Liver (tissue), 9 donors: ENCODE data around the gene WSCD2. TPM values are rescaled to one million over a fixed set of nuclear protein-coding genes. Genes with fewer than 3 reads are reported as not detected.
A peak's percentile ranks its signal among the peaks of the same experiment; 100 is the strongest.

ENCODE experiments used
- DNase-seq: peaks from one replicate; pipeline ENCODE4 v3.0.0-alpha.2; 2017; ENCODE audit warnings: low spot score
- H3K27ac ChIP-seq, 2 donors: one replicate each; pipeline ENCODE4 v1.7.0; 2013; ENCODE audit warnings: inconsistent platforms in 2 of 2, low read length in 2 of 2, control low read depth in 1 of 2, low read depth in 1 of 2, mild to moderate bottlenecking in 1 of 2
- H3K27me3 ChIP-seq, 4 donors: one replicate each; pipeline versions ENCODE4 v1.6.1 to v1.7.0; 2013; ENCODE audit warnings: low read length in 3 of 4, inconsistent platforms in 1 of 4, mild to moderate bottlenecking in 1 of 4, moderate library complexity in 1 of 4; ENCODE audit not compliant: control insufficient read depth in 4 of 4, insufficient read depth in 4 of 4
- H3K36me3 ChIP-seq, 4 donors: one replicate each; pipeline versions ENCODE4 v1.6.1 to v1.7.0; 2013; ENCODE audit warnings: low read length in 3 of 4, mild to moderate bottlenecking in 3 of 4, low read depth in 1 of 4, moderate library complexity in 1 of 4; ENCODE audit not compliant: control insufficient read depth in 4 of 4, insufficient read depth in 3 of 4
- H3K4me1 ChIP-seq, 4 donors: one replicate each; pipeline versions ENCODE4 v1.6.1 to v1.7.0; 2013; ENCODE audit warnings: low read length in 3 of 4, mild to moderate bottlenecking in 3 of 4, moderate library complexity in 1 of 4; ENCODE audit not compliant: control insufficient read depth in 4 of 4, insufficient read depth in 4 of 4
- H3K4me3 ChIP-seq, 3 donors: one replicate each; pipeline versions ENCODE4 v1.6.1 to v1.7.0; 2013; ENCODE audit warnings: low read length in 3 of 3, control low read depth in 1 of 3, low read depth in 1 of 3, mild to moderate bottlenecking in 1 of 3
- H3K9ac ChIP-seq, 2 donors: one replicate each; pipeline ENCODE4 v1.7.0; 2013; ENCODE audit warnings: low read length in 2 of 2, mild to moderate bottlenecking in 2 of 2, moderate library complexity in 2 of 2, control low read depth in 1 of 2, low read depth in 1 of 2
- H3K9me3 ChIP-seq, 4 donors: one replicate each; pipeline versions ENCODE4 v1.6.1 to v1.7.0; 2013; ENCODE audit warnings: low read length in 3 of 4; ENCODE audit not compliant: control insufficient read depth in 4 of 4
- GABPA ChIP-seq, 2 donors: IDR thresholded peaks in 1 of 2; conservative IDR thresholded peaks in 1 of 2; 2 replicates each; pipeline ENCODE4 v1.6.1; 2016; ENCODE audit warnings: antibody characterized with exemption in 2 of 2, mild to moderate bottlenecking in 1 of 2, moderate library complexity in 1 of 2
- HNF4A ChIP-seq, 2 donors: conservative IDR thresholded peaks; 2 replicates each; pipeline ENCODE4 v1.6.1; 2016; ENCODE audit warnings: antibody characterized with exemption in 2 of 2, mild to moderate bottlenecking in 2 of 2
- HNF4G ChIP-seq: IDR thresholded peaks from 2 replicates; pipeline ENCODE4 v1.6.1; 2016; ENCODE audit warnings: antibody characterized with exemption
- JUND ChIP-seq, 2 donors: IDR thresholded peaks; 2 replicates each; pipeline ENCODE4 v1.6.1; 2016; ENCODE audit warnings: antibody characterized with exemption in 2 of 2
- RAD21 ChIP-seq, 2 donors: IDR thresholded peaks; 2 replicates each; pipeline ENCODE4 v1.6.1; 2016; ENCODE audit warnings: antibody characterized with exemption in 2 of 2, mild to moderate bottlenecking in 2 of 2
- RXRA ChIP-seq, 2 donors: IDR thresholded peaks; 2 replicates each; pipeline ENCODE4 v1.6.1; 2017 to 2018; ENCODE audit warnings: antibody characterized with exemption in 2 of 2, mild to moderate bottlenecking in 1 of 2
- TAF1 ChIP-seq: conservative IDR thresholded peaks from 2 replicates; pipeline ENCODE4 v1.6.1; 2016; ENCODE audit warnings: antibody characterized with exemption, mild to moderate bottlenecking
- YY1 ChIP-seq: IDR thresholded peaks from 2 replicates; pipeline ENCODE4 v1.6.1; 2016; ENCODE audit warnings: antibody characterized with exemption, mild to moderate bottlenecking
- WGBS: extraction: QIAGEN DNeasy Blood & Tissue Kit; methylation state at CpG from one replicate; pipeline ENCODE4 v1.1.7; 2013; 5-methylcytosine and 5-hydroxymethylcytosine counted together
- polyA plus RNA-seq, 2 donors: library from polyadenylated mRNA; stranded (reverse) in 1 of 2; unstranded in 1 of 2; fragments of 200-250 nt in 1 of 2; fragments of >200 nt in 1 of 2; fragmentation: Nextera tagmentation in 1 of 2; extraction: Ambion mirVana in 1 of 2; gene quantifications; one replicate each; pipeline versions ENCODE4 v1.2.1 to v1.2.3, GENCODE V29; 2013 to 2015
- total RNA-seq, 2 donors: library from RNA; depleted of rRNA; stranded (reverse); fragments of >200 nt; gene quantifications; one replicate each; pipeline ENCODE4 v1.2.3, GENCODE V29; 2014
- TF ChIP-seq, protein P1 (sequence below): fragments of 150-350 bp; IDR thresholded peaks from 2 replicates; pipeline ENCODE4 v1.5.1; 2017; ENCODE audit warnings: improper control_type of control experiment, low read depth, low read length; ENCODE audit not compliant: missing input control
- TF ChIP-seq, protein P2 (sequence below): IDR thresholded peaks from 2 replicates; pipeline ENCODE4 v1.6.1; 2016; ENCODE audit warnings: antibody characterized with exemption
- TF ChIP-seq, protein P3 (sequence below): IDR thresholded peaks from 2 replicates; pipeline ENCODE4 v1.6.1; 2016; ENCODE audit warnings: antibody characterized with exemption
- TF ChIP-seq, protein P4 (sequence below): IDR thresholded peaks from 2 replicates; pipeline ENCODE4 v1.6.1; 2016; ENCODE audit warnings: antibody characterized with exemption, mild to moderate bottlenecking
- donor health status: healthy.
- donor health status: healthy.
- donor health status: healthy.
- donor health status: healthy.
- donor health status: healthy.

Gene WSCD2
- total and polyA plus RNA-seq, 4 donors: under 0.01 to 0.09 (median 0.05) TPM; not detected in 1

DNA sequence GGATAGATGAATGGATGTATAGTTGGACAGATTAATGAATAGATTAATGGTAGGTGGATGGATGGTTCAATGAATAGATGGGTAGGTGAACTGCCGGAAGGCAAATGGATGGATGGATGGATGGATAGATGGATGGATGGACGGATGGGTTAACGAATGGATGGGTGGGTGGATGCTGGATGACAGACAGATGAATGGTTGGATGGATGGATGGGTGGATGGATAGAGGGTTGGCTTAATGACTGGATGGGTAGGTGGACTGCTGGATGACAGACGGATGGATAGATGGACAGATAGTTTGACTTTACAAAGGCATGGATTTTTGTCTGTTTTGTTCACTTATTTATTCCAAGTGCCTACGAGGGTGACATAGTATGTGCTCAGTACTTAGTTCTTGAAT lies 64.4 kb downstream of the WSCD2 start (continued):
- TF ChIP-seq, protein P1, sequence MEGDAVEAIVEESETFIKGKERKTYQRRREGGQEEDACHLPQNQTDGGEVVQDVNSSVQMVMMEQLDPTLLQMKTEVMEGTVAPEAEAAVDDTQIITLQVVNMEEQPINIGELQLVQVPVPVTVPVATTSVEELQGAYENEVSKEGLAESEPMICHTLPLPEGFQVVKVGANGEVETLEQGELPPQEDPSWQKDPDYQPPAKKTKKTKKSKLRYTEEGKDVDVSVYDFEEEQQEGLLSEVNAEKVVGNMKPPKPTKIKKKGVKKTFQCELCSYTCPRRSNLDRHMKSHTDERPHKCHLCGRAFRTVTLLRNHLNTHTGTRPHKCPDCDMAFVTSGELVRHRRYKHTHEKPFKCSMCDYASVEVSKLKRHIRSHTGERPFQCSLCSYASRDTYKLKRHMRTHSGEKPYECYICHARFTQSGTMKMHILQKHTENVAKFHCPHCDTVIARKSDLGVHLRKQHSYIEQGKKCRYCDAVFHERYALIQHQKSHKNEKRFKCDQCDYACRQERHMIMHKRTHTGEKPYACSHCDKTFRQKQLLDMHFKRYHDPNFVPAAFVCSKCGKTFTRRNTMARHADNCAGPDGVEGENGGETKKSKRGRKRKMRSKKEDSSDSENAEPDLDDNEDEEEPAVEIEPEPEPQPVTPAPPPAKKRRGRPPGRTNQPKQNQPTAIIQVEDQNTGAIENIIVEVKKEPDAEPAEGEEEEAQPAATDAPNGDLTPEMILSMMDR: no peak
- TF ChIP-seq, protein P2, sequence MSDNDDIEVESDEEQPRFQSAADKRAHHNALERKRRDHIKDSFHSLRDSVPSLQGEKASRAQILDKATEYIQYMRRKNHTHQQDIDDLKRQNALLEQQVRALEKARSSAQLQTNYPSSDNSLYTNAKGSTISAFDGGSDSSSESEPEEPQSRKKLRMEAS: no peak

DNA sequence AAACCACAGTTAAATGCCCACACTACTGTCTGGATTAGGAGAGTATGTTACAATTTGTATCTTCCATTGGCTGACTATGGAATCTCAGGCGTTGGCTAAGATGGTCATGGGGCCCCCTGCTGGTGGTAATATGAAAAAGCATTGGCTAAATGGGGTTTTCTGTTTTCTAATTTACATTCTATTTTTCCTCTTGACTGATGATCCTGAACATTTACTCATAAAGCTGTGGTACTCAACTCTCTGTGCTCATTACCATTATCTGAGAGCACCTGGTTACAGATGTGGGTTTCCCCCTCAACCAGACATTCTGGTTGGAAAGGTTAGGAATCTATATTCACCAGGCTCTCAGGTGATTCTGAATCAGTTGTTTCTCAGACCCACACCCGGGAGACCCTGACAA lies 64.8 kb downstream of the WSCD2 start:
- Histone ChIP-seq H3K4me3 (no peak overlapping the region), H3K4me1 (no peaks in the 10 kb centered on the region), H3K27me3 (no peaks in the 10 kb centered on the region), H3K9ac (no peak overlapping the region), H3K27ac (no peak overlapping the region), H3K9me3 (no peaks in the 10 kb centered on the region), H3K36me3 (no peaks in the 10 kb centered on the region)
- WGBS: 15% methylated on average over 2 of the region's 2 CpGs
- DNase-seq: peak; percentile 41
- TF ChIP-seq JUND (IDR thresholded peaks at IDR 0.05): no peak
- TF ChIP-seq HNF4G: no peak
- TF ChIP-seq RXRA (IDR thresholded peaks at IDR 0.05): no peak
- TF ChIP-seq, protein P3, sequence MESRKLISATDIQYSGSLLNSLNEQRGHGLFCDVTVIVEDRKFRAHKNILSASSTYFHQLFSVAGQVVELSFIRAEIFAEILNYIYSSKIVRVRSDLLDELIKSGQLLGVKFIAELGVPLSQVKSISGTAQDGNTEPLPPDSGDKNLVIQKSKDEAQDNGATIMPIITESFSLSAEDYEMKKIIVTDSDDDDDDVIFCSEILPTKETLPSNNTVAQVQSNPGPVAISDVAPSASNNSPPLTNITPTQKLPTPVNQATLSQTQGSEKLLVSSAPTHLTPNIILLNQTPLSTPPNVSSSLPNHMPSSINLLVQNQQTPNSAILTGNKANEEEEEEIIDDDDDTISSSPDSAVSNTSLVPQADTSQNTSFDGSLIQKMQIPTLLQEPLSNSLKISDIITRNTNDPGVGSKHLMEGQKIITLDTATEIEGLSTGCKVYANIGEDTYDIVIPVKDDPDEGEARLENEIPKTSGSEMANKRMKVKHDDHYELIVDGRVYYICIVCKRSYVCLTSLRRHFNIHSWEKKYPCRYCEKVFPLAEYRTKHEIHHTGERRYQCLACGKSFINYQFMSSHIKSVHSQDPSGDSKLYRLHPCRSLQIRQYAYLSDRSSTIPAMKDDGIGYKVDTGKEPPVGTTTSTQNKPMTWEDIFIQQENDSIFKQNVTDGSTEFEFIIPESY: no peak
- no peak for TF ChIP-seq GABPA (IDR thresholded peaks at IDR 0.05 in 1 of 2, conservative IDR thresholded peaks at IDR 0.05 in 1 of 2)
- TF ChIP-seq, protein P4, sequence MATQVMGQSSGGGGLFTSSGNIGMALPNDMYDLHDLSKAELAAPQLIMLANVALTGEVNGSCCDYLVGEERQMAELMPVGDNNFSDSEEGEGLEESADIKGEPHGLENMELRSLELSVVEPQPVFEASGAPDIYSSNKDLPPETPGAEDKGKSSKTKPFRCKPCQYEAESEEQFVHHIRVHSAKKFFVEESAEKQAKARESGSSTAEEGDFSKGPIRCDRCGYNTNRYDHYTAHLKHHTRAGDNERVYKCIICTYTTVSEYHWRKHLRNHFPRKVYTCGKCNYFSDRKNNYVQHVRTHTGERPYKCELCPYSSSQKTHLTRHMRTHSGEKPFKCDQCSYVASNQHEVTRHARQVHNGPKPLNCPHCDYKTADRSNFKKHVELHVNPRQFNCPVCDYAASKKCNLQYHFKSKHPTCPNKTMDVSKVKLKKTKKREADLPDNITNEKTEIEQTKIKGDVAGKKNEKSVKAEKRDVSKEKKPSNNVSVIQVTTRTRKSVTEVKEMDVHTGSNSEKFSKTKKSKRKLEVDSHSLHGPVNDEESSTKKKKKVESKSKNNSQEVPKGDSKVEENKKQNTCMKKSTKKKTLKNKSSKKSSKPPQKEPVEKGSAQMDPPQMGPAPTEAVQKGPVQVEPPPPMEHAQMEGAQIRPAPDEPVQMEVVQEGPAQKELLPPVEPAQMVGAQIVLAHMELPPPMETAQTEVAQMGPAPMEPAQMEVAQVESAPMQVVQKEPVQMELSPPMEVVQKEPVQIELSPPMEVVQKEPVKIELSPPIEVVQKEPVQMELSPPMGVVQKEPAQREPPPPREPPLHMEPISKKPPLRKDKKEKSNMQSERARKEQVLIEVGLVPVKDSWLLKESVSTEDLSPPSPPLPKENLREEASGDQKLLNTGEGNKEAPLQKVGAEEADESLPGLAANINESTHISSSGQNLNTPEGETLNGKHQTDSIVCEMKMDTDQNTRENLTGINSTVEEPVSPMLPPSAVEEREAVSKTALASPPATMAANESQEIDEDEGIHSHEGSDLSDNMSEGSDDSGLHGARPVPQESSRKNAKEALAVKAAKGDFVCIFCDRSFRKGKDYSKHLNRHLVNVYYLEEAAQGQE: no peak
- no peak for TF ChIP-seq HNF4A (conservative IDR thresholded peaks at IDR 0.05)
- TF ChIP-seq, protein P1: peak; percentile 68
- peak; percentile 79 to 83 for TF ChIP-seq RAD21 (IDR thresholded peaks at IDR 0.05)
- TF ChIP-seq YY1: no peak
- TF ChIP-seq TAF1: no peak
